ENCODE measurements around the gene TMEM59L.

TMEM59L gene

GRCh38 chr19:18660051-18660910 is 47.6 kb downstream of the TMEM59L start:
- no peak for DNase-seq

GRCh38 chr19:18660939-18661670 is 48.4 kb downstream of the TMEM59L start:
- DNase-seq, result no peak

GRCh38 chr19:18662972-18663732 is 50.5 kb downstream of the TMEM59L start:
- no peak for DNase-seq

- DNase-seq, result no peak
Measured at GRCh38 chr19:18663940-18664530, 51.4 kb downstream of the TMEM59L start.

GRCh38 chr19:18665771-18666202 is 53.1 kb downstream of the TMEM59L start:
- DNase-seq, result no peak

GRCh38 chr19:18666317-18666716 is 53.6 kb downstream of the TMEM59L start:
- DNase-seq, result no peak

- DNase-seq, result no peak
Measured at GRCh38 chr19:18666784-18667183, 54.1 kb downstream of the TMEM59L start.

GRCh38 chr19:18667531-18668251 is 55.0 kb downstream of the TMEM59L start:
- no peak for DNase-seq

GRCh38 chr19:18668252-18668631 is 55.6 kb downstream of the TMEM59L start:
- no peak for DNase-seq

- no peak for DNase-seq
Measured at GRCh38 chr19:18668744-18669523, 56.3 kb downstream of the TMEM59L start.

- DNase-seq, result no peak
Measured at GRCh38 chr19:18669524-18669817, 56.8 kb downstream of the TMEM59L start.

- no peak for DNase-seq
Measured at GRCh38 chr19:18669883-18670282, 57.2 kb downstream of the TMEM59L start.

- no peak for DNase-seq
Measured at GRCh38 chr19:18670312-18670711, 57.6 kb downstream of the TMEM59L start.
